ENCODE data around the gene L3MBTL4.
"Not testable (repeated sequence)": the region's sequence is repeated elsewhere in the genome, so short reads cannot be mapped to it uniquely, and the experiment has no call there.

Gene L3MBTL4

DNA sequence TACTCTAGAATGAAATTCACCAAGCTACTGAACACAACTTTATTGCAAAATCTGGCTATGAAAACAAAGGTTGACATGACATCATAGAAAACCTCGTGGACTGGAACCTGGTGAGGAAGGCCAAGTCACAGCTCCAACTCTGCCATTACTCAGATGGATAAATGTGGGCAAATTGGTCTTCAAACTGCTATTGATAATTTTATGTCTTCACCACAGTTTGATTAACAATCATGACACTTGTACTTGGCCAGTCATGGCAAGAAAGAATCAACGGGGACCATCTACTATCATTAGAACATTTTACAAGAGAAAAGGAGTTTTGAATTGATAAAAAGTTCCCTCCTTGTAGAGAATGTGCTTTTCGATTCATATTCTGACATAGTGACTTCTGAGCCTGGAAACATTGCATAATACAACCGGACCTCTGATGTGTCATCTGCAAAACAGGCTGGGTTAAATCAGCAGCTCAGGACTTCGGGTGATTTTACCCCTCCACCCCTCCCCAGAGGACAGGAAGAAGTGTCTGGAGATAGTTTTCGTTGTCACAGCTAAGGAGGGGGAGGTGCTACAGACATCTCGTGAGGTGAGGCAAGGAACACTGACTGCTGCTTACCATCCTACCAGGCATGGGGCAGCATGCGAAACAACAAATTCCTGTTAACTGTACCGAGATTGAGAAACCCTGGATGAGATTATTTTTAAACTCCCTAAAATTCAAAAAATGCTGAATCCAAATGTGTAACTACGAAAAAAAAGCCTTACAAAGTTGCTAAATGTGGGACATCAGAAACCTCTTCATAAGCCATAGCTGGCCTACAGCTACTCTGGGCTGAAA lies 8.4 kb downstream of the L3MBTL4 start:
- no peak for DNase-seq

DNA sequence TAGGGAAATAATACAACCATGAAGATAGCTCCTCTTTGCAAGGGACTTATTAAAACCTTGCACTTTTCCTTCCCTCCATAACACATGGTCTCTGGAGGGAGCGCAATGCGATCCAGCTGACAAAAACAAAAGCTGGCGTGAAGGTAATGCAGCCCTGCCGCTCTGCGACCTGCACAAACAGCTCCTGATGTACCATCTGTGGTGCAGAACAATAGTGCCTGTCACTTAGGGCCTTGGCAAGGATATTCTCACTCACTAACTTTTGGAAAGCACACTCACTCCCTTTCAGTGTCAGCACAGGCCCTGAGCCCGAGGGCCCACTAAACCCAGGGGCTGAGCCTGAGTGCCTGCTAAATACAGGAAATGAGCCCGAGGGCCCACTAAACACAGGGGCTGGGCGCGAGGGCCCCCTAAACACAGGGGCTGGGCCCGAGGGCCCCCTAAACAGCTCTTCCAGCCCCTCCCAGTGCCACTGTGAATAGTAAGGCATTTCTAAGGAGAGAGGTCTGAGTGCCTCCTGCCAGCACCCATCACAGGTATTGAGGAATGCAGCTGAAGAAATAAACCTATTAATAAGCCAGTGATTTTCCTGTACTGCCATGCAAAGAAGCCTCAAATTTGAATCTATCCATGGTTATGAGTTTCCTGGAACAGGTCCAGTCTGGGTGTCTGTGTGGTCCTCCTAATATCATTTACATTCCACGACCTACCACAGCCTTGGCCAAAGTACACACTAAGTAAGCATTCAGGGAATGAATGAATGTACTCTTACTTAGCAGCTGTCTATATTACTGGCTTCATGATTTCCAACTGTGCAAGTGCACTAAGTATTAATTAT lies 9.3 kb downstream of the L3MBTL4 start:
- DNase-seq: no peak

DNA sequence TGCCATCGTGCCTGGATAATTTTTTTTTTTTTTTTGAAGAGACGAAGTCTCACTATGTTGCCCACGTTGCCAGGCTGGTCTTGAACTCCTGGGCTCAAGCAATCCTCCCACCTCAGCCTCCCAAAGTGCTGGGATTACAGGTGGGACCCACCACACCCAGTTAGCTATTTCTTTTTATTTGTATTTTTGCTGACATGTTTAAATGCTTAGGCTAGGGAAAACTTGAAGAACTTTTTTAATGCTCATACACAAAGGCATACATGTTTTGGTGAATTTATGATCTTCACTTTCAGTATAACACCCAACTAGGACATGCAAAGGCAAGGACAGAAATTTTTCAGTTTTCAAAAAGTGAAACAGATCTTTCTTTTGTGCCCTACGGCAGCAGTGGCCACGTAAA lies 9.9 kb downstream of the L3MBTL4 start:
- no peak for DNase-seq

DNA sequence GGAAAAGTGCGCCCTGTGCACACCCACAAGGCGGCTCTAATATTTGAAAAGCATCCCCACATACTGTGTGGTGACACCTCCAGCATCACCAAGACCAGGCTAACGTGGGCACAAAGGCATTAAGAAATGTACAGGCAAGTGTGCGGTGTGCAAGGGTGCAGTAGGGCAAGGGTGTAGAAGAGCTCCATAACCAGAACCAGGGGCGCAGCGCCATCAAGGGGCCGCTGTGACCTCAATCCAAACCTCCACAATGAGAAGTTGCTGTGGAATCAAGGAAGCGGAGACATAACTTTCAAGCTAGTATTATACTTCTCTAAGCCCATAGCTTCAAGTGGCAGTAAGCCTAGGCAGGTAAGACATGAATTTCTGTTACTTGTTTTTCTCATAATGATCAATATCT lies 13.0 kb downstream of the L3MBTL4 start:
- DNase-seq: no peak

DNA sequence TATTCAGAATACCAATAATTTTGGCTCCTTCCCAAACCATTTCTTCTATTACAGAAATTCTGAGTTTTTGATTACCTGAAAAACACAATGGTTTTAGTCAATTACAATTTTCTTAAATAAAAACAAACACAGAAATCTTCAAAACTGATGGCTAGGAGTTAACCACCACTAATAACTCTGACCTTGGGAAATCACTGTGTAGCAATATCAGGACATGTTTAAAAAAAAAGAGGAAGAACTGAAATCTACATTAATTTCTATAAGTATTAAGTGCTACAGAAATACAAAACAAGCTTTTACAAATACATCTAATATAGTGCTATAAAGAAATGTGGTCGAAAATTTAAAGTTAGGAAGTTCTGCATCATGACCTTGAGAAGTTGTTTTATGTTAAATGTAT lies 14.9 kb downstream of the L3MBTL4 start:
- DNase-seq: no peak

DNA sequence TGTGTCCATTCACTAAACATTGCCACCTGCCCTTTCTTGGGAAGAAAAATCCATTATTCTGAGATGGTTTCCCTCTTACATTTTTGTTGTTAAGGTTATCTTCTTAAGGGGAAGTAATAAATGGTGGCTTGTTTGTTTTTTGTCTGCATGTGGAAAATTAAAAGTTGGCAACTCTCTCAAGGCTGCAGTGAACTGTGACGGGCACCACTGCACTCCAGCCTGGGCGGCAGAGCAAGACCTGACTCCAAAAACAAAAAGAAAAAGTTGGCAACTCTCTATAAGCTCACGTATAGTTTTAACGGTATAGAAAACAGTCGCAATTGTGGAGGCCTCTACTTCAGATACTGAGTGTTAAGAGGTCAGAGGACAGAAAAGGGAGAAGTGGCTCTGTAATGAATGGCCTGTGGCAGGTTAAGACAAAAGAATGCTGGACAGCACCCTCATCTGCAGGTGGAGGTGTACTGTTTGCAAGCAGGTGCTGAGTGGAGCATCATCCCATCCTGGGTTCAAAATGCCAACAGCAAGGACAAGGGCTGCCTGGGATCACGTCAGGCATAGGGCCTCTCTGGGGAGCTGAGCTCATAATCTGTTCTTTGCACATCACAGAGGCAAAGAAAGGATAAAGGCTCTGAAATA lies 16.7 kb downstream of the L3MBTL4 start:
- DNase-seq: no peak

DNA sequence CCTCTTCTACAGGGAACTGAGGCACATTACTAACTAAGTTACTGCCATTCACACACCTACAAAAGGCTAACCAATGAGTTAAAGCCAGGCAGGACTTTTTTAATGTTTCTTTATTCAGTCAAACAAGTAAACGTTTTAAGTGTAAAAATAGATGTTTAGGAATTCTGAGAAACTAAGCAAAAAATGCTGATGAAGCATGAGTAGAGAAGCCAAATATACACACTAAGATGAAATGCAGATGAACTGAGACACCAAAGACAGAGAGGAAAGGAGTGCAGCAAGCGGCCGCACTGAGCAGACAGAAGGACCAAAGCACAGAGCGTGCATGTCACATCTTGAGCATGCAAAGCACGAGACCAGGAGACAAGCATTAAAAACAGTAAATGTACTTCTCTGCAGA lies 17.9 kb downstream of the L3MBTL4 start:
- no peak for DNase-seq

DNA sequence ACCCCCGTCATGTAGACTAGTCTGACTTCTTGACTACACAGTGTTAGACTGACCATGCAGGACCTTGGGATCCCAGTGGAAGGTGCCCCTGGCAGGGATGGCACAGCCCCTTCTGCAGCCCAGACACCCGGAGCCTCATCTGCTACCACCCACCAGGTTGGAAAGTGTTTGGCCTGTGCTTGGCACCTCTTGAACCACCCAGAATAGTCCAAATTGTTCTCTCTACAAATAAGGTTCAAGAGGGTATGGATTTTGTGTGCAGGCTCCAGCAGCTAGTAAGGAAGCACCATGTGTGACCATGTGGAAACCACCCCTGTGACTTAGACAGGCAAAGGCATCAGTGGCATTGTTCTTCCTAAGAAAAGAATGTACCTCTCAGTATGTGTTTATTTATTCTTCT lies 18.4 kb downstream of the L3MBTL4 start:
- no peak for DNase-seq

DNA sequence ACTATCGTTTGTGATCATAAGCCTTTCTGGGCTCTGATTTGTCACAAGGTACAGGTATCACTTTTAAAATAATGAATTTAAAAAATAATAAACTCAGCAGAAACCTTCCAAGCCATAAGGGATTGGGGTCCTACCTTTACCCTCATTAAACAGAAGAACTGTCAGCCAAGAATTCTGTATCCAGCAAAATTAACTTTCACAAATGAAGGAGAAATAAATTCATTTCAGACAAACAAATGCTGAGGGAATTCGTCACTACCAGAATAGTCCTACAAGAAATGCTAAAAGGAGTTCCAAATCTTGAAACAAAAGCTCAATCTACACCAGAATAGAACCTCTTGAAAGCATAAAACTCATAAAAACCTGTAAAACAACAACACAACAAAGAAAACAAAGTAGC lies 25.7 kb downstream of the L3MBTL4 start:
- no peak for DNase-seq

DNA sequence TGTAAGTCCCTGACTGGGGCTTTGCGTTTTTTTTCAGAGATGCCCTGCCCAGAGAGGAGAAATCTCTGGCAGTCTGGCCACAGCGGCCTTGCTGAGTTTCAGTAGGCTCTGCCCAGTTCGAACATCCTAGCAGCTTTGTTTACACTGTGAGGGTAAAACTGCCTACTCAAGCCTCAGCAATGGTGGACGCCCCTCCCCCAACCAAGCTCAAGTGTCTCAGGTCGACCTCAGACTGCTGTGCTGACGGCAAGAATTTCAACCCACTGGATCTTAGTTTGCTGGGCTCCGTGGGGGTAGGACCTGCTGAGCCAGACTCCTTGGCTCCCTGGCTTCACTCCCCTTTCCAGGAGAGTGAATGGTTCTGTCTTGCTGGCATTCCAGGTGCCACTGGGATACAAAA lies 31.7 kb downstream of the L3MBTL4 start:
- no peak for DNase-seq

DNA sequence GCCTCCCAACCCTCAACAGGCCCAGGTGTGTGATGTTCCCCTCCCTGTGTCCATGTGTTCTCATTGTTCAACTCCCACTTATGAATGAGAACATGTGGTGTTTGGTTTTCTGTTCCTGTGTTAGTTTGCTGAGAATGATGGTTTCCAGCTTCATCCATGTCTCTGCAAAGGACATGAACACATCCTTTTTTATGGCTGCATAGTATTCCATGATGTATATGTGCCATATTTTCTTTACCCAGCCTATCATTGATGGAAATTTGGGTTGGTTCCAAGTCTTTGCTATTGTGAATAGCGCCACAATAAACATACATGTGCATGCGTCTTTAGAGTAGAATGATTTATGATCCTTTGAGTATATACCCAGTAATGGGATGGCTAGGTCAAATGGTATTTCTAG lies 37.2 kb downstream of the L3MBTL4 start:
- not testable (repeated sequence) for DNase-seq

DNA sequence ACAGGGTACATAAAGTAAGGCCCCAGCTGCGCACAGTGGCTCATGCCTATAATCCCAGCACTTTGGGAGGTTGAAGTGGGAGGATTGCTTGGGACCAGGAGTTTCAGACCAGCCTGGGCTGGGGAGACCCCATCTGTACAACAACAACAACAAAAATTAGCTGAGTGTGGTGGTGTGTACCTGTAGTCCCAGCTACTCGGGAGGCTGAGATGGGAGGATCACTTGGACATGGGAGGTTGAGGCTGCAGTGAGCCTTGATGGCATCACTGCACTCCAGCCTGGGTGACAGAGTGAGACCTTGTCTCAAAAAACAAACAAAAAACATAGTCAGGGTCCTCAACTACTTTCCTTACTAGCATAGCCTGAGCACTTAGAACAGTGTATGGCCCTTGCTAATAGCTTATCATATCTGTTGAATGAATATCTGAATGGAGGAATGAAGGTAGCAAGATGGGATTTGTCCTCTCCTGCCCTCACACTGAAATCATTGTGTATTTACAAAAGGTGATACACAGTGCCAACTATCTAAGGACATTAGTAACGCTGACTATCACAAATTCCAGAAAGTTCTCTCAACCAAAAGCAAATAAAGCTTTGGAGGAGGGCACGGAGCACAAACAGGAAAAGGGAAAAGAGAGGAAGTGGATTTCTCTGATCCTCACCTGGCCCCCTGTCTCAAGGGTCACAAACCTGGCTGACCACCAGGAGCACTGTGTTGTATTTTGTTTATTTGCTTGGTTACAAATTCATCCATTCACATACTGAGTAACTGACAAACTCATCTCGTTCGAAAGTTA lies 38.1 kb downstream of the L3MBTL4 start:
- no peak for DNase-seq

DNA sequence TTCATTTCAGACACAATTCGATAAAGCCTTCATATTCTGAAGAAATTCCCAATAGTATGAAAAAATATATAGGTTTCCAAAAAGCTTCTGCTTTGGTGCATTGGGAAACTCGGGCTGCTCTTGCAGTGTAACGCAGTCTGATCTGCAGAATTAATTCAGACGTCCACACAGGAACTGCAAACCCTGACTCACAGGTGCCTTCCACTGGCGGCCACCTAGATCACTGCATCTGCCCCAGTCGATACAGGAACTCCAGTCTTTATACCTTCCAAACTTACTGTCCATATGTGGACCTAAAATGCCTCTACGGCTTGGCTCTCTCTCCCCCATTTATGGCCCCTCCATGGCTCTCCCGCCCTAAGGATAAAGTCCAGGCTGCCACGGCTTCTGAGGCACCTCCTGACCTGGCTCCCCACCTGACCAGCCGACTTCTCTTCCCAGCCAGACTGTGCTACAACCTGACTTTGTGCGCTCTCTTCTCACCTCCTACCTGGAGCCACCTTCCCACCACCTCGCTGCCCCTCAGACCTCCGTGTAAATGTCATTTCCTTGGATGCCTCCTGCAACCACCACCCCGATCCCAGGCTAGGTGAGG lies 39.7 kb downstream of the L3MBTL4 start:
- DNase-seq: no peak

DNA sequence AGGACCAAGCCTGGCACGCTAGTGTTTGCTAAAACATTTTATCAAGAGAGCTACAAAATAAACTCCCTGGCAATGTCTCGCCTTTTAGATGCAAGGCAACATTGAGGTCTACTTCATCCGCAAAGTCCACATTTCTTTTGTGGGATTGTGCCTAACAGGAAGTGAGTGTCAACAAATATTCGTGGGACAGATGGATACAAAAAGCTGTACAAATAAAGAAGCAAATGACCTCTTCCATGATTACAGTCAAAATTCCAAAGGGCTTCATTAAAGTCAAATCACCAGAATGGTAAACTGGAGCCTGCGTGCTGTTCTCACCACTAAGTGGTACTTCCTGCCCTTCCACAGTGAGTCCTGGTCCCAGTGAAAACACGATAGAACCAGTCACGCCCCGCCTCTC lies 40.4 kb downstream of the L3MBTL4 start:
- DNase-seq: no peak

DNA sequence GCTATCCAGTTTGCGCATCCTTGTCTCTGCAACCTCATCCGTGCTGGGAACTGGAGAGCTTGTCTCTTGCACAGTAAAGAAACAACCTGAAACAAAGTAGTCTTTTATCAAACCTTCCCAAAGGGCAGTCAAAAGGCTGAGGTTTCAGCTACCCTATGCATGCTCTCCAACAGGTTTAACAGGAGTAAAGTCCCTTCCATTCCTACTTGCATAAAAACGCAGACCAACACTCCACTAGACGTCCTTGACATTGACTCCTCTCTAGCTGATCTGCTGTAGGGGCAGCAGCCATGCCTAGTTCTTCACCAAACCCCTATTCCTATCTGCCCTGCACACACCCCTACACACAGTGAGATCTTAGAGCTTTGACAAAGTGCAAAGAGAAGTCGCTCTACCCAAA lies 41.5 kb downstream of the L3MBTL4 start:
- DNase-seq: no peak

DNA sequence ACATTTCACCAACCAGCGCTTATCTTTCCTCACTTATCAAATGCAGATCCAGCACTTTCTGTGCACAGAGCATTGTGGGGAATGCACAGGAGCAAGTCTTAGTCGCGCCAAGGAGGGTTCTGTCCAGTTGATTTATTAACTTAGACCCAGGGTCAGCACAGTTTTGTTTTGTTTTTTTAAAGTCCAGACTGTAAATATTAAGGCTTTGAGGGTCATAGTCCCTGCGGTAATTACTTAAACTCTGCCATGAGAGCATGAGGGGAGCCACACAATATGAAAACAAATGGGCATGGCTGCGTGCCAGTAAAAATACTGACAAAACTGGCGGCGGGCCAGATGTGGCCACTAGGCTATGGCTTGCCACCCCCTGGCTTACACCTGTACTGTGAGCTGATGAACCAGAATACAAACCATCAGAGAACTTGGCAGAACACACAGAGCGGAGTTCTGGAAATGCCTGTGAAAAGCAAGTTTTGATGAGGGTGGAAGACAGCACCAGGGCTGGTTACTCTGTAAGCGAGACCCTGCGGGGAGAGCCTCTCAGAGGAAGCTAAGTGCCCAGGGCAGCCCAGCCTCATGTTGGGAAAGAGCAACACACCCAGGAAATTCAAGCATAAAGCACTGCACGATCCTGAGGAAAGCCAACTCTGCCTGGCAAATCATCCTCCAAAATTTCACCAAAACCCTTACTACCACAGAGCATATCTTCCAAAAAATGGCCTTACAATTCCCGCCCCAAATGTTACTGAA lies 43.6 kb downstream of the L3MBTL4 start:
- no peak for DNase-seq

DNA sequence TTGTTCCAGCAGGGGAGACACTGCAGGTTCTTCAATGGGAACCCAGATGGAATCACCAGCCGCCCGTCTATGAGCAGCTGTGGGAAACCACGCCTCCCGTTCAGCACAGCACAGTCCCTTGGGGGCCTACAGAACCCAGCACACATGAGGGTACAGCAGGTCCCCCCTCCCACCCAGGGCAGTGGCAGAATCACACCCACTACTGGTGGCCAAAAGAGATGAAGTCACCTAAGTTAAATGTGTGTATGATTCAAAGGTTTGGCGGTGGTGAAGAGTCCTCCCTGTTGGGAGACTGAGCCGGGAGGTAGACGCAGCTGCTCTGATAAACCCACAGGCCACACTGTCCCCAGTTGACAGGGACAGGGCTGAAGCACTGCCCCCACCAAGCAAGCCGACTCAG lies 44.3 kb downstream of the L3MBTL4 start:
- no peak for DNase-seq

DNA sequence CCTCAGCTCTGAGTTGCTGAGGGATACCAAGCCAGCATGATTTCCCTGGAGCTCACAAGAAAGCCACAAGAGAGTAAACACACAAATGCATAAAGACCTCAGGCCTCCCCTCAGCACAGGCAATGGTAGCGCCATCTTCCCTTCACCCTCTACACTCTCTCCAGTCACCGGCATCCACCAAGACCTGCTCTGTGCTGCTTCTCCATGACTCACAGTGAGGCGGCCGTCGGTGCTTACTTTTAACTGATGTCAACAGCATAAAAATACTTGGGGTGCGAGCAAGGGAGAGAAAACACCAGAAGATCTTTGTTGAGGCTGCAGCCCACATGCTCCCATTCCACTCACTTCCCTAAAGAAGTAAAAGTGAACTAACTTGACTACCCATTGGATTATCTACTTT lies 46.7 kb downstream of the L3MBTL4 start:
- no peak for DNase-seq

DNA sequence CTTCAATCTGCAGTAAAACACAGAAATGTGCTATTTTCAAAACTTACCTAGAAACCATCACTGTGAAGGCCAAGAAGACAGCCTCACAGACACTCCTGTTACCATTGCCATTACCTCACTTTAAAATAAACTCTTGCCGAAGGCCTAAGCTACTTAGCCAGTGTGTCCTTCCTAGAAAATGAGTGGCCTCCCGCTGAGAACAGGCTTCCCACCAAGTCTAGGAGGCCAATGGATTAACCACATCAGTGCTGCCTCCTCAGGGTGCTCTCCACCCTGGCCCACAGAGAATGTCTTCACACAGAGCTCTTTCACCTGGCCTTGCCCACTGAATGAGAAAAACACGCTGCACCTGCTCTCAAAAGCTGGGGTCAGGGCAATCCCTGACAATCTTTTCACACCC lies 47.5 kb downstream of the L3MBTL4 start:
- DNase-seq: no peak

DNA sequence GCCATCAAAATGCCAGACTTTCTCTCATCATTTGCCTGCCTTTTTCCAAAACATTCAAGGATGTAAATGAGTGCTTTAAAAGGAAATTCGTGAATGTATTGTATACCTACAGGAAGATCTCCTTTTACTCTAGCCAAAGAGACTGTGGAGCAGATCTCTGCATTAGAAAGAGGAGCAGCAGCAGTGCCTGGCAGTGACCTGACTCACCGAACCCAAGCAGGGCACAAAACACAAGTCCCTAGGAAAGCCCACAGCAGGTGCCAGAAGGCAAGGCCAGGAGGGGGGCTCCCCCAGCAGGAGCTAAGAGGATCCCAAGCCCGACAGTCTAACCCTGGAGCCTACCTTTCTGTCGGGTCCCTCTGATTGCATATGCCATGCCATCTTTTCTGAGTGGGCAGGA lies 47.9 kb downstream of the L3MBTL4 start:
- no peak for DNase-seq

DNA sequence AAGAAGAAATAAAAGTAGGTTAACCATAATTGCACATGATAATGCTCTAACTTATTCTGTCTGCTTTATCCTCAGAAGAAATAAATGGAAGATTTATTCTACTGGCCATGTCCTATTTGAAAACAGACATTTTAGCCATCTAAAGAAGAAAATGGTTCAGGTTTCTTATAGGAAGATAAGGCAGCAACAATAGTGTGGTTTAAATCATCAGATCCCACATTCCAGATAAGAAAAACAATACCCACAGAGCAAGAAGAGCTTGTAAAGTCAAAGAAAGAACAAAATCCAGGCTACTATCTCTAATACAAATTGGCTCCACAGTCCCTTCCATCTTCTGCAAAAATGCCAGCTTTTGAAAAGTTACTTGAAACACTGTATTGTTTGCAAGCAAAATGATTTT lies 49.3 kb downstream of the L3MBTL4 start:
- DNase-seq: no peak

DNA sequence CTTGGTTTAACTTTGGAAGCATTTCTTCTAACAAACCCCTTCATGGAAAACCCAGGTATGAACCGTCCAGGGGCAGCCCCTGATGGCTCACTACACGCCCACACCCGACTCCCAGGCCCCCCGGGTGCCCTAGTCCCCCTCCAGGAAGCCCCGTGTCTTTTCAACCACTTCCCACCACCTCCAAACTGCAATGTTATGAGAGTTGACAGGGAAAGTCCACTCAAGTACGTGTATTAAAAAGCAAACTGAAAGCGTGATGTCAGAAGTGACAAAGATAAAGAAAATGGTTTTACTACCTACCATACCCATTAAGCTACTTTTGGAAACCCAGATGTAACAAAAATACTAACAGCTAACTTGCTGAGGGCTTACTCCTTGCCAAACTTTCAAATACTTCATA lies 51.5 kb downstream of the L3MBTL4 start:
- no peak for DNase-seq
